SK-N-MC (cell line): ENCODE results near the gene CYP4V2.

Source experiments
- DNase-seq: peaks from one replicate; pipeline ENCODE4 v3.0.0-alpha.2; 2011; ENCODE audit warnings: low read depth, low spot score
- H3K27ac ChIP-seq: fragments of 200-600 bp; sonication (generic); 2 replicates; pipeline ENCODE4 v1.5.1; 2016; ENCODE audit warnings: mixed run types
- H3K36me3 ChIP-seq: fragments of 200-600 bp; sonication (generic); 2 replicates; pipeline ENCODE4 v1.6.1; 2017; ENCODE audit warnings: antibody characterized with exemption, low read length, mixed read lengths; ENCODE audit not compliant: insufficient read depth
- H3K4me3 ChIP-seq: fragments of 200-600 bp; sonication (generic); 2 replicates; pipeline ENCODE4 v1.5.1; 2016
- H3K9ac ChIP-seq: fragments of 200-600 bp; sonication (generic); 2 replicates; pipeline ENCODE4 v1.8.0; 2017; ENCODE audit warnings: mixed run types, mixed read lengths; ENCODE audit not compliant: insufficient read length
- H3K9me3 ChIP-seq: fragments of 200-600 bp; sonication (generic); 2 replicates; pipeline ENCODE4 v1.6.1; 2017; ENCODE audit warnings: low read depth, mild to moderate bottlenecking, antibody characterized with exemption, low read length, moderate library complexity, mixed read lengths
- EZH2 ChIP-seq: fragments of 200-600 bp; sonication (generic); IDR thresholded peaks from one replicate; pipeline ENCODE4 v1.6.1; 2017; ENCODE audit warnings: antibody characterized with exemption
- FOXP2 ChIP-seq: optimal IDR thresholded peaks from 2 replicates; pipeline ENCODE3; 2011; ENCODE audit warnings: mild to moderate bottlenecking, moderate library complexity; ENCODE audit not compliant: insufficient read depth; ENCODE audit errors: extremely low read length, control extremely low read depth
- POLR2AphosphoS5 ChIP-seq: IDR thresholded peaks from 2 replicates; pipeline ENCODE4 v1.6.1; 2012; ENCODE audit warnings: mild to moderate bottlenecking, low read depth, low read length, borderline replicate concordance

Gene CYP4V2

GRCh38 chr4:186248643-186249042, 57.3 kb downstream of the CYP4V2 start:
- no peak for DNase-seq
- no peaks in the 10 kb centered on the region for H3K36me3 ChIP-seq
- H3K9ac ChIP-seq = no peak overlapping the region
- no peak overlapping the region for H3K4me3 ChIP-seq
- no peak for TF ChIP-seq EZH2
- no peak overlapping the region for H3K27ac ChIP-seq
- H3K9me3 ChIP-seq = no peaks in the 10 kb centered on the region

DNA sequence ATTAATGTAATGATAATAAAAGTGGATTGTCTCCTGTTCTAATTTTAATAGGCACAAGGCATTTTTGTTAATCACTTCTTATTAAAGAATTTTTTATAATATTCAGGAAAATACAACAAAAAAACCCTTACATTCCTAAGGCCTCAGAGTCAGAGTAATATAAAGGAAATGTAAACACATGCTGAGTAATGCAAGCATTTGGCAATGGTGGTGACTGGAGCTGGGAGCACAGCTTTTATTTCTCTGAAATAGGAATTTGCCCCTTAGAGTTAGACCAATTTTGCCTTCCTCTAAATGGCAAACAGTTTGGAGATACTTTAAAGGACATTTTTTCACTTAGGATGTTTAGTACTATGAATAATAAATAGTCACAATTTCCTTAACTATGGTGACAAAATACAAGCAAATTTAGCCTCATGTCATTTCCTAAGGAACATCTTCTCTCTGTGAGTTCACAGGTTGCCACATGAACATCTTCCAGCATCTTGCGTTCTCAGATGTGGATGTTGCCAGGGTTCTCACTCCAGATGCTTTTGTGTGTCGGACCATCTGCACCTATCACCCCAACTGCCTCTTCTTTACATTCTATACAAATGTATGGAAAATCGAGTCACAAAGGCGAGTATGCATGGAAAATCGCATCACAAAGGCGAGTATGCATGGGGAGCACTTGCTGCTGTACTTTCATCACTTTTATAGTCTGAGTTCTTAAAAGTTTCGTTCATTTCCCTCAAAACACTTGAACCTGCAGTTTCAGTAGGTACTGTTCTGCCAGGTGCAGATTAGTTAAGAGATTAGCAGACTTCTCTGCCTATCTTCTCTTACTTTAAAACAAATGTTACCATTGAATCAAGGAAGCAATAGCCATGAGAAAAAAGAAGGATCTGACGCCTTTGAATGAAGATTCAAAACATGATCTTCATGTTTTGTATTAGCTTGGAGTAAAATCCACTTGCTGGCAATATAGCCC, 58.7 kb downstream of the CYP4V2 start:
- Histone ChIP-seq H3K9me3 (no peaks in the 10 kb centered on the region), H3K36me3 (no peaks in the 10 kb centered on the region), H3K27ac (no peak overlapping the region), H3K4me3 (no peak overlapping the region), H3K9ac (no peak overlapping the region)
- TF ChIP-seq EZH2 (no peak), FOXP2 (no peak), POLR2AphosphoS5 (no peak)
- no peak for DNase-seq

DNA sequence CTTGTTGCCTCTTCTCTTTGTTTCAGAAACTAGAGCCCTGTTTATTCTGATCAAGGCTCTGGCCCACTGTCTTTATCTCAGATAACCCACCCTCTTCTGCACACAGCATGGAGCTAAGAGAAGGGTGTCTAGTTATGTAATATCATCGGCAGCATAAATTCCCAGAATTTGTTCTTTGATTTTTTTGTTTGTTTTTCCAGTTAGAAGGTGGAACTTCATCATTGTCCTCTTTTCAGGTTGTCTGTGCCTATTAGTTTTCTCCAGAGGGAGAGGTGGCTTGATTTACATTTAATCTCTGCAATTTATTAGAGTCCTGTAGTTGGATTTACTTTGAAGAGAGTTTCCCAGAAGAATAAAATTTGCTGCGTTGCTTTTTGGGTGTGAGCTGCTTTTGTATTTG, 59.4 kb downstream of the CYP4V2 start:
- Histone ChIP-seq H3K4me3 (no peak overlapping the region), H3K9ac (no peak overlapping the region), H3K36me3 (no peaks in the 10 kb centered on the region), H3K9me3 (no peaks in the 10 kb centered on the region), H3K27ac (no peak overlapping the region)
- TF ChIP-seq EZH2 (no peak), POLR2AphosphoS5 (no peak), FOXP2 (no peak)
- no peak for DNase-seq

DNA sequence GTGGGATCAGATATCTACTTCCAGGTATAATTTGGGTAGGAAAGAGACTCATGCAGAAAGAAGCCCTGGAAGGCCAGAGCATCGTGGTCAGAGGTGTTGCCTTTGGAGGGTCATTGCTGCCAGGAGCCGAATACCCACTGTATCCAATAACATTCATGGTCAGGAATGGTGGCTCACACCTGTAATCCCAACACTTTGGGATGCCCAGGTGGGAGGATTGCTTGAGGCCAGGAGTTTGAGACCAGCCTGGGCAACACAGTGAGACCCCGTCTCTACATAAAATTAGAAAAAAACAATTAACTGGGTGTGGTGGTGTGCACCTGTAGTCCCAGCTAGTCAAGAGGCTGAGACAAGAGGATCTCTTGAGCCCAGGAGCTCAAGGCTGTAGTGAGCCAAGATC, 63.8 kb downstream of the CYP4V2 start:
- no peak overlapping the region for H3K9ac ChIP-seq
- H3K9me3 ChIP-seq = no peaks in the 10 kb centered on the region
- no peak overlapping the region for H3K4me3 ChIP-seq
- no peak for TF ChIP-seq FOXP2
- no peak for TF ChIP-seq POLR2AphosphoS5
- TF ChIP-seq EZH2 = no peak
- DNase-seq = no peak
- H3K27ac ChIP-seq = no peak overlapping the region
- no peaks in the 10 kb centered on the region for H3K36me3 ChIP-seq

GRCh38 chr4:186258216-186258811, 66.9 kb downstream of the CYP4V2 start:
- TF ChIP-seq EZH2 (no peak), POLR2AphosphoS5 (no peak), FOXP2 (no peak)
- H3K4me3 ChIP-seq = no peak overlapping the region
- DNase-seq = no peak
- H3K36me3 ChIP-seq = no peaks in the 10 kb centered on the region
- no peak overlapping the region for H3K9ac ChIP-seq
- no peak overlapping the region for H3K27ac ChIP-seq
- H3K9me3 ChIP-seq = no peaks in the 10 kb centered on the region

DNA sequence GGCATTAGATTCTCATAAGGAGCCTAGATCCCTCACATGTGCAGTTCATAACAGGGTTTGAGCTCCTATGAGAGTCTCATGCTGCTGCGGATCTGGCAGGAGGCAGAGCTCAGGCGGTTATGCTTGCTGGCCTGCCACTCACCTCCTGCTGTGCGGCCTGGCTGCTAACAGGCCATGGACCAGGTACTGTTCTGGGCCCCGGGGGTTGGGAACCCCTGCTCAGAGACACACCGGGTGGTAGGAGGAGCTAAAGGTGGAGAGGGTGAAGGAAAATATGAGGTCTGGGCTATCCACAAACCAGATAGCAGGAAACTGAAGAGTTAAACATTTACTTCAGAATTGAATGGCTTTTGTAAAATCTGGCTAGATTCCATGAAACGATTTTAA, 68.7 kb downstream of the CYP4V2 start:
- Histone ChIP-seq H3K9ac (no peak overlapping the region), H3K4me3 (no peak overlapping the region), H3K9me3 (no peaks in the 10 kb centered on the region), H3K27ac (no peak overlapping the region), H3K36me3 (no peaks in the 10 kb centered on the region)
- TF ChIP-seq EZH2 (no peak), POLR2AphosphoS5 (no peak), FOXP2 (no peak)
- no peak for DNase-seq
